MCF 10A (cell line): Measurements from ENCODE around the gene ZNF236. TPM values are rescaled to one million over a fixed set of nuclear protein-coding genes. Genes with fewer than 3 reads are reported as not detected.

Experiments
- BruUV-seq: library from RNA; stranded (reverse); fragments of 400-500 nt; replicated peaks from 2 replicates; lab custom pipeline; 2021; lab: Mats Ljungman, UMichigan
- CTCF ChIA-PET: fragments of 300-600 bp; sonication (Branson Sonifier 250); formaldehyde crosslinking; extraction: SDS; loops from one replicate; lab custom pipeline; 2021; ENCODE audit warnings: antibody characterized with exemption, inconsistent platforms; lab: Yijun Ruan, JAX
- POLR2A ChIA-PET: fragments of 300-600, 350-650 bp; sonication (Branson Sonifier 250); formaldehyde crosslinking; extraction: SDS; loops from one replicate; lab custom pipeline; 2020; ENCODE audit warnings: antibody characterized with exemption, inconsistent platforms; lab: Yijun Ruan, JAX
- DNase-seq: peaks from one replicate; pipeline ENCODE4 v3.0.0-alpha.2; 2018; ENCODE audit not compliant: unreplicated experiment
- H3K27ac Mint-ChIP-seq: one replicate; pipeline ENCODE4 v1.8.0; 2022; ENCODE audit warnings: mild to moderate bottlenecking, low read depth, mixed read lengths; ENCODE audit not compliant: unreplicated experiment
- H3K27me3 Mint-ChIP-seq: one replicate; pipeline ENCODE4 v1.8.0; 2022; ENCODE audit warnings: mixed read lengths; ENCODE audit not compliant: insufficient read depth, unreplicated experiment
- H3K36me3 Mint-ChIP-seq: one replicate; pipeline ENCODE4 v1.8.0; 2022; ENCODE audit warnings: mild to moderate bottlenecking, moderate library complexity, mixed read lengths; ENCODE audit not compliant: insufficient read depth, unreplicated experiment
- H3K4me1 Mint-ChIP-seq: one replicate; pipeline ENCODE4 v1.8.0; 2022; ENCODE audit warnings: mixed read lengths; ENCODE audit not compliant: insufficient read depth, unreplicated experiment
- H3K4me3 Mint-ChIP-seq: one replicate; pipeline ENCODE4 v1.8.0; 2022; ENCODE audit warnings: mild to moderate bottlenecking, moderate library complexity, mixed read lengths; ENCODE audit not compliant: unreplicated experiment
- H3K9me3 Mint-ChIP-seq: one replicate; pipeline ENCODE4 v1.8.0; 2022; ENCODE audit warnings: mixed read lengths; ENCODE audit not compliant: unreplicated experiment
- CTCF ChIP-seq: fragments of 200-600 bp; IDR thresholded peaks from one replicate; pipeline ENCODE4 v1.8.0; 2022; ENCODE audit warnings: antibody characterized with exemption, mild to moderate bottlenecking; ENCODE audit not compliant: unreplicated experiment
- intact Hi-C: fragments of 100-400 bp; cut with micrococcal nuclease; formaldehyde crosslinking; loops from 2 replicates; pipeline ENCODE4 v1.14.1; 2022
- total RNA-seq: library from RNA; stranded (reverse); gene quantifications from 2 replicates; pipeline ENCODE4 v1.2.3, GENCODE V29; 2022

Gene ZNF236
- total RNA-seq, 1 experiment from 2014 or later = 15.3 TPM

- Mint-ChIP-seq H3K27me3 (no peaks in the 10 kb centered on the region), H3K4me1 (no peaks in the 10 kb centered on the region)
These were observed 150.6 kb downstream of the ZNF236 start for GRCh38 chr18:76972846-76973519.

GRCh38 chr18:76973520-76974266 is 151.3 kb downstream of the ZNF236 start:
- ChIA-PET CTCF (interaction anchor here (0.9 to 1.2 kb wide), 2 partner anchors 10 to 238 kb away, joined by 3 to 10 read pairs; no protein-coding TSS in a partner anchor), POLR2A (no interaction called here)
- H3K4me1 Mint-ChIP-seq = no peaks in the 10 kb centered on the region
- no peak for DNase-seq
- H3K36me3 Mint-ChIP-seq = peaks cover 17% of the 10 kb centered on the region
- H3K4me3 Mint-ChIP-seq = no peak overlapping the region
- H3K27me3 Mint-ChIP-seq = no peaks in the 10 kb centered on the region
- no peak for TF ChIP-seq CTCF
- intact Hi-C loops = no loop called here
- H3K27ac Mint-ChIP-seq = no peak overlapping the region
- BruUV-seq = no TSS peak
- no peaks in the 10 kb centered on the region for H3K9me3 Mint-ChIP-seq

More at GRCh38 chr18:76972846-76973519, 150.6 kb downstream of the ZNF236 start:
- BruUV-seq = no TSS peak
- intact Hi-C loops = no loop called here
- no peak for DNase-seq
- ChIA-PET CTCF (interaction anchor here (2.1 kb wide), 1 partner anchor 10 kb away, joined by 16 read pairs; no protein-coding TSS in a partner anchor), POLR2A (no interaction called here)
- TF ChIP-seq CTCF = no peak
- Mint-ChIP-seq H3K4me3 (no peak overlapping the region), H3K27ac (no peak overlapping the region), H3K36me3 (peaks cover 19% of the 10 kb centered on the region), H3K9me3 (no peaks in the 10 kb centered on the region)

DNA sequence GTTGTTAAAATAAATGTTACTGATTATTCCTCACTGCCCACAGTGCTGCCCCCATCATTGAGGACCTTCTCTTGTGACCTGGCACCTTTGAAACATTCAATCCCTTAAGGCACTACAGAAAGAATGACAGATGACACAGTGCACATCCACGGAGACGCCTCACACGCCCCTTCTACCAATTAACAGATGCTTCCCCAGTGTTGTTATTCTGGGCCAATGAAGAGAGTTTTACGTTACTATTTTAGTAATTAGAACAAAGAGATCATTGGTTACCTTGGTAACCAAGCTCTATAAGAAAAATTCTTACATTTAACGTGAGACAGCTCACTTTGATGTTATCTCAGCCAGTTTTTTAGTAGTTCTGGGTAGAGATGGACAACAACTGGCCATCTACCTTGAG is 152.0 kb downstream of the ZNF236 start:
- intact Hi-C loops = no loop called here
- H3K4me3 Mint-ChIP-seq = no peak overlapping the region
- TF ChIP-seq CTCF = no peak
- CTCF ChIA-PET = interaction anchor here (0.9 to 2.7 kb wide), 3 partner anchors 9 to 237 kb away, joined by 3 to 12 read pairs (median 10); no protein-coding TSS in a partner anchor
- no TSS peak for BruUV-seq
- H3K36me3 Mint-ChIP-seq = peaks cover 12% of the 10 kb centered on the region
- H3K27me3 Mint-ChIP-seq = no peaks in the 10 kb centered on the region
- no peak overlapping the region for H3K27ac Mint-ChIP-seq
- H3K4me1 Mint-ChIP-seq = no peaks in the 10 kb centered on the region
- POLR2A ChIA-PET = no interaction called here
- H3K9me3 Mint-ChIP-seq = no peaks in the 10 kb centered on the region
- DNase-seq = no peak

GRCh38 chr18:76975577-76976110 is 153.3 kb downstream of the ZNF236 start:
- ChIA-PET CTCF (interaction anchor here (0.7 to 2.7 kb wide), 3 partner anchors 151 to 174 kb away, joined by 3 to 12 read pairs (median 3); no protein-coding TSS in a partner anchor), POLR2A (interaction anchor here (0.6 kb wide), 1 partner anchor 138 kb away, joined by 3 read pairs; no protein-coding TSS in a partner anchor)
- H3K9me3 Mint-ChIP-seq = no peaks in the 10 kb centered on the region
- TF ChIP-seq CTCF = no peak
- H3K4me1 Mint-ChIP-seq = no peaks in the 10 kb centered on the region
- H3K4me3 Mint-ChIP-seq = no peak overlapping the region
- H3K27ac Mint-ChIP-seq = no peak overlapping the region
- intact Hi-C loops = no loop called here
- no peak for DNase-seq
- BruUV-seq = no TSS peak
- H3K36me3 Mint-ChIP-seq = peaks cover 12% of the 10 kb centered on the region
- no peaks in the 10 kb centered on the region for H3K27me3 Mint-ChIP-seq
